HG02840 (cell line): Measurements from ENCODE around the gene PTGIS.

Experiments used
- ATAC-seq: cut with Tn5 transposase; IDR thresholded peaks from one replicate; pipeline ENCODE4 v1.9.1; 2021; ENCODE audit warnings: mild to moderate bottlenecking, moderate library complexity, moderate number of reproducible peaks; ENCODE audit not compliant: unreplicated experiment, low FRiP score

Gene PTGIS

DNA sequence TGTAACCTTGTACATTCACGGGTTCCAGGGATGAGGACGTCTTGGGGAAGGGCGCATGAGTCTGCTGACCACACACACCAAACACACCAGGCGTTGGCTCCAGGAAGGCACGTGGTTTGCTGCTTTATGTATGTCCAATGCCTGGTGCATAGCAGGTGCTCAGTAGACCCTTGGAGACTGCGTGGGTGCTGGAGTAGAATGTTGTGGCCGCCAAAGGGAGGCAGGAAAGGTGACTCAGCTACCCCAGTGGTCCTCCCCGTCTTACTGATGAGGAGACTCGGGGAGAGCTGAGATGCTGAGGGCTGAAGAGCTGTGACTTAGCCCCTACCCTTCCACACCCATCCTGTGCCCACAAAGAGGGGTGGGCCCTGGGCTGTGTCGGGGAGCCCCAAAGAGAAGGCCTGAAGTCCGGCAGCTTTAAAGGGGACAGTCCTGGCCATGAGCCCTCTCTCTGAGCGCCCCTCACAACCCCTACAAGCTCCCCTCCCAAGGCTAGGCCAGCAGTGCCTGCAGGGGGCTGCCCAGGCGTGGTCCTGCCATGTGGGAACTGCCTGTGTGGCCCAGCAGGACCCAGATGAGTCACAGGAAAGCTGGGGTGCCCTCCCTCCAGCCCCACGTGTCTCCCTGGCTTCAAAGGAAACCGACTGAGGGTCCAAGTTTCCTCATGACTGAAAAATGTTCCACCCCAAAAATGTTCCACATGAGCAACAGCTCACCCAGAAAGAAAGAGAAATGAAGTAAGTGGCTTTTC lies 28.0 kb upstream of the PTGIS start:
- ATAC-seq: no peak

DNA sequence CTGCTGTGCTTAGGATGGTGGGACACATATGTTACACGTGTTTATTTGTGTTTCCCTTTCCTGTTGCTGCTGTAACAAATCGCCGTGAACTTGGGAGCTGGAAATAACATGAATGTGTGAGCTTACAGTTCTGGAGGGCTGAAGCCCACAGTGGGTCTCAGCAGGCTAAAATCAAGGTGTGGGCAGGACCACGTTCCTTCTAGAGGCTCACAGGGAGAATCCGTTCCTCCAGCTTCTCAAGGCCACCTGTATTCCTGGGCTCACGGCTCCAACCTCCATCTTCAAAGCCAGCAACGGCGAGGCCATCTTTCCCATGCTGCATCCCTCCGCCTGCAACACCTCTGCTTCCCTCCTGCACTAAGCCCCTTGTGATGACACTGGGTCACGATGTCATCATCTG lies 27.4 kb upstream of the PTGIS start:
- ATAC-seq: no peak

DNA sequence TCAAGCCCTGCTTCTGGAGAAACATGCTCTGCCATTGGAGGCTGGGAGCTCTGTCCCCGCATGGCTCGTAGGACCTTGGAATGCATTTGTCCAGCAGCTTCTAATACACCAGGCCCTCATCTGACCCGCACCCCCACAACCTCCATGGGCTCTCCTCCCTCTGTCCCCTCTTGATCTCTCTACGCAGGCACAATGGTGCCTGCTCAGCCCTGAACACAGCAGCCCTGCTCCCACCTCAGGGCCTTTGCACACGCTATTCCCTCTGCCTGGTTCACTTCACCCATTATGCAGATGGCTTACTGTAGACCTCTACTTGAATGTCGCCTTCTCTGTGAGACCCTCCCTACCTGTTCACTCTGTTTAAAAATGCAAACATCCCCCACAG lies 27.0 kb upstream of the PTGIS start:
- ATAC-seq: no peak

DNA sequence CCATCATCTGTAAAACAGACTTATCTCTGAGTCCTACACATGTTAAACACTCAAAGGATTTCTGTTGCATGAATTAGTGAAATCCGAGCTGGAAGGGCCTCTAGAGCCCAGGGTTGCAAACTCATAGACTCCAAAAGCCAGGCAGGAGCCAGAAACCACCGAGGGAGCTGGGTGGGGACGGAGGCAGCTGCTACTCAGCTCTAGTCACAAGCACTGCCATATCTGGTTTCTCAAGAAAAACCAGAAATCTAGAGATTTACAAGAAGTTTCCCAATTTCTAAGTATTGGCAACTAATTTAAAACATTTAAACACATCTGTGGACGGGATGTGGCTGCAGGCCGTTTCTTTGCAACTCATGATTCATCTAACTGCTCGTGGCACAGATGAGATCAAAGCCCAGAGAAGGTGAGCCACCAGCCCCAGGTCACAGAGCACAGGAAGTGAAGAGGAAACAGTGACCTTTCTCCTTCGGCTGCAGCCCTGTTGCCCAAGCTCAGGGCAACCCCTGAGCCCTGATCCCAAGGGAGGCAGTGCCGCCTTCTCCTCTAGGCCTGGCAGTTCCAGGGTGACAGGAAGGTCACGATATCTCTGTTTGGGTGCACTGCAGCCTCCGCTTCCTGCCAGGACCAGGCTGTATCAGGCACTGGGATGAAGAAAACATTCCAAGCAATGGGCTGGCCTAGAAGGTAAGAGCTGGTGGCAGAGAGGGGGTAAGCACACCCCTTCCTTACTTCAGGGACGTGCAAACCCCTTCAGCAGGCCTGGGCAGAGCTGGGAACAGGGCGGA lies 26.4 kb upstream of the PTGIS start:
- ATAC-seq: no peak

GRCh38 chr20:49593466-49594142 lies 25.7 kb upstream of the PTGIS start:
- ATAC-seq: no peak

- no peak for ATAC-seq
Measured at GRCh38 chr20:49592120-49592519, 24.2 kb upstream of the PTGIS start.

- no peak for ATAC-seq
Measured at GRCh38 chr20:49591217-49591865, 23.4 kb upstream of the PTGIS start.

GRCh38 chr20:49590163-49591017 lies 22.5 kb upstream of the PTGIS start:
- no peak for ATAC-seq

GRCh38 chr20:49589747-49590146 lies 21.8 kb upstream of the PTGIS start:
- no peak for ATAC-seq

DNA sequence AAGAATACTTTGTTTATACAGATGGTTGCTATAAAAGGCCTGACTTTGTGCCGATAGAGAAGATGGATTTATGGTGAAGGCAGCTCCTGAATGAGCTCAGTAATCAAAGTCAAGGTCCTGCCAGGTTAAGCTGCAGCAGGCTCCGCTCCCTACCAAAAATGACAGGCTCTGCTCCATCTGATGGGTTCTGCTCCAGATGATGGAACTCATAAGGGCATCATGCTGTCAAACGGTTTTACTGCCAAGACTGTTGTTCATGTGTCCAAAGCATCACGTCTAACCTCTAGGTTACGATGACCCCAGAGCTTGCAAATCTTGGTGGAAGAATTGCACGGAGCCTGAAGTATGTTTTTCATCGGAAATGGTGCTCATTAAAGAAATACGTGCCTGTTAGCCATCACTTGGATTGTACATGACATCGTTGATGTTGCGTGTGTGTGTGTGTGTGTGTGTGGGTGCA lies 19.2 kb upstream of the PTGIS start:
- no peak for ATAC-seq

GRCh38 chr20:49585585-49586245 lies 17.8 kb upstream of the PTGIS start:
- no peak for ATAC-seq

DNA sequence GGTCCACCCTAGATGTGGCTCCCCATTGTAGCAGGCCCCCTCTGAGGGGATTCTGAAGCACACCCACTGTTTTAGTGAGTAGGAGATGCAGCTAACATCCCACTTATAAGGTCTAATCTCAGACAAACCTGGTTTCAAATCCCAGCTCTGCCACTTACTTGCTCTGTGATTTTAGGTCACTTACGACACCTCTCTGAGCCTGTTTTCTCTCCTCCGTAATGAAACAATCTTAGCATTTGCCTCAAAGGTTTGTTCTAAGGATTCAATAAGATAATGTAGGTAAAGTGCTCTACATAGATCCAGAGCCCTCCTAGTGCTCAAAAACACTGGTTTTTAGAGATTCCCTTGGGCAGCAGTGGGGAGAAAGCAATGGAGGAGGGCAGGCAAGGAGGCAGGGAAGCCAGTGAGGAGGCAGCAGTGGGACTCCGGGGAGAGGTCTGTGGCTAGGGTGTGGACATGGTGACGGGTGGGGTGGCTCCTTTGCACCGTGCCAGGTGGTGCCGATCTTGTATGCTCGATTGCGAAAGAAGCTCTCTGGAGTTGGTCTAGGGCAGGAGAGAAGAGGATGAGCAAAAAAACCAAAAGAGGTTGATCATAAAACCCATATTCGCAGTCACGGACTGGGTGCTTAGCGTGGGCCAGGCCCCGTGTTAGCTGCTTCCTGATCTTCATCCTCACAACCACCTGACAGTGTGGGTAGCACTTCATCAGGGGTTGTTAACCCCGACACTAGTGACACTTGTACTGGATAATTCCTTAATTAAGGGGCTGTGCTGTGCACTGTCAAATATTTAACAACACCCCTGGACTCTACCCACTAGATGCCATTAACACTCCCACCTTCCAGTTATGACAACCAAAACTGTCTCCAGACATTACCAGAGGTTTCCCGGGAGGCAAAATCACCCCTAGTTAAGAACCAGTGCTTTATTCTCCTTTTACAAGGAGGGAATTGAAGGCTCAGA lies 16.8 kb upstream of the PTGIS start:
- ATAC-seq: no peak

GRCh38 chr20:49583669-49584417 lies 15.9 kb upstream of the PTGIS start:
- no peak for ATAC-seq

GRCh38 chr20:49583343-49583668 lies 15.4 kb upstream of the PTGIS start:
- ATAC-seq: no peak

GRCh38 chr20:49582413-49583334 lies 14.7 kb upstream of the PTGIS start:
- ATAC-seq: no peak

DNA sequence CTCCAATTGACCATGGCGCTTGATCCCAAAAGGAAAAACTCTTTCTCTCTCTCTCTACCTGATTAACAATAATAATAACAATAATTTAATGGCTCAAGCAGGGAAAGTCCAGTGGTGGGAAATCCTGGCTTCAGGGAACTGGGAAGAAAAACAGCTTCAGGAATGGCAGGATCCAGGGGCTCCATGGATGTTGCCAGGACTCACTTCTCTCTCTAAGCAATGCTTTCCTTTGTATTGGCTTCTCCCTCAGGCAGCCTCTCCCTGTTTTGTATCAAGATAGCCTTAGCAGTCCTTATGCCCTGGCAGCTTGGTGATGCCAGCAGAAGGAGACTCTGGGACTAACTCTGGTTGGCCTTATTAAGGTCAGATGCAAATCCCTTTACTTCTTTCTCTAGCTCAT lies 13.5 kb upstream of the PTGIS start:
- ATAC-seq: no peak

GRCh38 chr20:49580813-49581174 lies 12.9 kb upstream of the PTGIS start:
- ATAC-seq: no peak
